Measurements from ENCODE around the gene SLCO2A1.

- TF ChIP-seq EZH2 (IDR thresholded peaks at IDR 0.05; ENCODE audit: borderline replicate concordance, insufficient read depth, low read depth, low read length, poor library complexity, severe bottlenecking) = no peak
- no peak for TF ChIP-seq CTCF (IDR thresholded peaks at IDR 0.05)
Observed at GRCh38 chr3:133953297-133953696, 76.4 kb downstream of the SLCO2A1 start.
